ENCODE measurements around the gene SNED1.

SNED1 gene

DNA sequence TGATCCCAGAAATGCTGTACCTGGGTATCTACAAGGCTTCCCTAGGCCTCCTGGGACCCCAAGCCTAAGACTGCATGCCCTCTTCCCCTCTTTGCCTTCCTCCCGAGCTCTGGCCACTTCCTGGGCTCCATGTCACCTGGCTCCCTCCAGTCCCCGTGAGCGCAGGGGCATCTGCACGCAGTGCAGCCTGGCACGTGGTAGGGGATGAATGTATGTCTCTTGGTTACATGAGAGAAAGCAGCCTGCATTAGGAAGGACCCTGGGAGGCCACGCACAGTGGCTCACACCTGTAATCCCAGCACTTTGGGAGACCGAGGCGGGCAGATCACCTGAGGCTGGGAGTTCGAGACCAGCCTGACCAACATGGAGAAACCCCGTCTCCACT is 135.0 kb downstream of the SNED1 start:
- DNase-seq = no peak

DNA sequence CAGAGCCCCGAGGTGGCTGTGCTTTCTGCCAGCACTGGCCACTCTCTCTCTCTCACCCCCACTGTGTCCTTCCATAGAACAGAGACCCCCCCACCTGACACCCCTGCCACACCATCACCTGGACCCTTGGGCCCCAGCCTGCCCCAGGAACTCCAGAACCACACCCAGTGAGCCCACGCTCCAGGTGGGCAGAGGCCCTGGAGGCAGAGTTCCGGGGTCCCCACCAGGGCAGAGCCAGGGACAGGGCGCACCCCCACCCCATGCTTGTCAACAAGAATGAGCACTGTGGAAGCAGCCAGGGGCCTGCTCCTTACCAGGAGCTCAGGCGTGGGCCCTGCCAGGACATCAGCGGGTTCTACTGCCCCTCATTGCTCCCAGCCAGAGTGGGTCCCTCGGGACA is 136.3 kb downstream of the SNED1 start:
- DNase-seq = no peak

DNA sequence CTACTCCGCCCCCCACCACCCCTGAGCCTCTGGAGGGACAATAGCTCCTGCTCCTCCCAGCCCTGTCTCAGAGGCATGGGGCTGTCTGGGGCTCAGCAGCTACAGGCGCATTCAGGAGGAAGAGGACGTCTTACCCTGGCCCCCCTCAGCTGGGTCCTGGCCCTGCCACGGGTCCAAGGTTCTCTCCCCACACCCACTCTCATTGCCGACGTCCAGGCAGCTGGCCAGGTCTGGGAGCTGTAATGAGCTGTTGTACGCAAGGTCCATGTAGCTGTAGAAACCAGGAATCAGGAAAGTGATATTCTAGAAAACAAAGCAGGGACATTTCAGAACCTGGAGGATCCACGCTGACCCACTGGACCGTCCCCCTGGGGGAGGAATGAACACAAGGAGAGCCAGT is 137.3 kb downstream of the SNED1 start:
- no peak for DNase-seq

DNA sequence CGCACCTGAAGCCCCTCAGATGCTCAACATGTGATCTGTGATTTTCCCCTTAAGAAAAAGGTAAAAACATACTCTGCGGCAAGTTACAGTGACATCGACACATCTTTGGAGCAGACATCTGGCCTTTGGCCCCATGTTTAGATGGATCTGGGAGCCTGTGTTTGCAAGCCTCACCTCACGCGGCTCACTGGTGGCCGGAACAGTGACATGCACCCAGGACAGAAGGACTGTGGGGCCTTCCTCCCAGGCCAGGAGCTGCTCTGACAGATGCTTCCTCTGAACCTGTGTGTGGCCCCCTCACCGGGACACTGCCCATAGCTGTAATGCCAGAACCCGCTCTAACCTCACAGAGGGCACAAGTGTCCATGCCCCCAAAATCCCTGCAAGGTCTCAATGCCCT is 137.8 kb downstream of the SNED1 start:
- DNase-seq = no peak

DNA sequence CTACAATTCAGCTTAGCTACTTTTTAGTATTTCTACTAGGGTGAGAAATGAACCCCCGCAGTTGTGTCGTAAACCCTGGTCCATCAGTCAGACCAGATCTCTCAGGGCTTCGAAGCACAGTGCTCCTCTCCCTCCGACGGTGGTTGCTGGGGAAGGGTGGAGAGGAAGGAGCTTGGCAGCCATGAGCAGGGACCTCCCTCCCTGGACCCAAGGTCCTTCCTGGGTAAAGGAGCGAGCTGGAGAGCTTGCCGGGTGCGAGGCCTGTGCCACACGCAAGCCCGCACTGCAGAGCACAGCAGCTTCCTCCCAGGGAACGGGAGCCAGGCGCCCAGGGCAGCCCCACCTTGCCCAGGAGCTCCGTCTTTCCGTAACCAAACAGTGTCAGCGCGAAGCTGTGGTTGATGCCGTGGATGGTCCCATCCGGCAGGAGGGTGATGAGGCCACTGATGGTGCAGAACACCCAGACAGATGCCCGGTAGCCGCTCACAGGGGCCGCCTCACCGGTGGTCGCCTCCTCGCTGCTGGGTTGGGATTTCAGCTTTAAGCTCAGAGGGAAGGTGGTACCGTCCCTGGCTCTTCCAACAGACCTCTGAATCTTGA is 138.3 kb downstream of the SNED1 start:
- DNase-seq = no peak

DNA sequence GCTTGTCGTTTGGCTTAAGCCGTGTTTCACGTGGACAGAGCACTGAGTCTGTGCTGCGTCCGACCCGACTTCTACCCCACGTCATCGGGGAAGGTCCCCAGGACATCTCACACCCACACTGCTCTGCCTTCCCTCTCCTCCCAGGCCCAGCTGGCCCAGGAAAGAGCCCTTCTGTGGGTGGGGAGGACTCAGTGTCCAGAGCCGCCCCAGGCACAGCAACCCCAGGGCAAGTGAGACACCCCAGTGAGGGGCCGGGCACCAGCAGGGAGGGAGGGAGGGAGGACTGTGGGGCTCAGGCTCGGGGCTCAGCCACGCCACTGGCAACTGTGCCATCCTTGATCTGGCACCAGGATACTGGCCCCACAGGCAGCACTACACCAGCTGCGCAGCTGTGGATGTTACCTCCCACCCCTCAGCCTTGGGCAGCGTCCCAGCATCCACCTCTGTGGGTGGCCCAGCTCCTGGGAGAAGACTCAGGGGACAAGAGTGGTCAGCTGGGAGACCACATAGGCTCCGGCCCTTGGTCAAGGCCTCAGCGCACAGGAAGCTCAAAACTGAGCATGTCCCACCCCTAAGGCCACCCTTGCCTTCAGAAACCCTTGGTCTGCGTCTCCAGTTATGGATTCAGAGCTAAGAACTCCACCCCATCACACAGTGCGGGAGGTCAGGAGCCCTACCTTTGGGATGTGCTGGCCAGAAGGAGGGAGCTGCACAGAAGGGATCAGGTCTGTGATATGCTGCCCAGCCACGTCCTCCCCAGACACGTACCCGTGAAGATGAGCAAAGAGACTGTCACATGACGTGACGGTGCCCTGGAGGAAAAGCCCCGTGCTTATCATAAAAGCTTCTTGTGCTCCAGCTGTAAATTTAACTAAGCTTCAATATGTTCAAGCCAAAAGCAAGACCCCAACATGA is 139.1 kb downstream of the SNED1 start:
- no peak for DNase-seq

DNA sequence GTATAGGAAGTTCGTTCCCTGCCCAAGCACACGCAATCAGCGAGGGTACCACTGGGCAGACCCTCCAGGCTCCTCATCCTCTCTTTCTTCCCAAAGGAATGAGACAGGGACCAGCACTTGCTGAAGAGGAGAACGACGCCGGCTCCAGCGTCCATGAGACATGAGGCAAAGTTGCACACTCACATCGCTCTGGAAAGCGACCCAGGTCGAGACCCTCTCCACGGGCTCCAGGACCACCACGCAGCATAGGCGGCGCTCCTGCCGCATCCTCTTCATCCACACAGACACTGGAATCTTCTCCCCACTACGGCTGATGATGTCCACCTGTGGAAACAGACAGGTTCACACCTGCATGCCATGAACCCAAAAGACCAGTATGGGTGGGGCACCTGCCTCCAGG is 140.1 kb downstream of the SNED1 start:
- DNase-seq = no peak

DNA sequence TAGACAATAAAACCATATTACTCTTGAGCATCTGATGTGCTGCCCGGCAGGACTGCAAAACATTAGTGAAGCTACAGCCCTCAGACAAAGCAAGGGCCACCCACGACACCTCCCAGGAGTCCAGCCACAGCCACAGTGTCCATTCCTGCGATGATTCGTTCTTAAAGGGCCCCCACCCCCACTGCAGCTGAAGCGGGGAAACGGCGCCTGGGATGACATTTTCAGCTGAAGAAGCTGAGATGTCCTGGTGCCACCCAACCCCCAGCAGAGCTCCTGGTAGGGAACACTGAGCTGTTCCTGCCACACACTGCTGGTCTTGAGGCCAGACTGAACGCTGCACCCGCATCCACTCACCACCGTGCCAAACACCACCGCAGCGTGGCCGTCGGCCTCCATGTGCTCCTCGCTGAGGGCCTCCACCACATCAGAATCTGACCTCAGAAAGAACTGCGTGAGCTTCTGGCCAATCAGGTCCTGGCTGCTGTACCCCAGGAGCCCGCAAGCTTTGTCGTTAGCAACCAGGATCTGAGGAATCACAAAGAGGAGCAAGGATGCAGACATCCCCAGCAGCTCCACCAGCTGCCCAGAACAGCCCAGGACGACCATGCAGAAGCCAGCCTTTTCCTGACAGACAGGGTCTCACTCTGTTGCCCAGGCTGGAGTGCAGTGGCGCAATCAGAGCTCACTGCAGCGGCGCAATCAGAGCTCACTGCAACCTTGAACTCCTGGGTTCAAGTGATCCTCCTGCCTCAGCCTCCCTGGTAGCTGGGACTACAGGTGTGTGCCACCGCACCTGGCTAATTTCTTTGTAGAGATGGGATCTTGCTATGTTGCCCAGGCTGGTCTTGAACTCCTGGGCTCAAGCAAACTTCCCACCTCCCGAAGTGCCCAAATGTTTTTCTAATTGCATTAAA is 141.4 kb downstream of the SNED1 start:
- DNase-seq = no peak

DNA sequence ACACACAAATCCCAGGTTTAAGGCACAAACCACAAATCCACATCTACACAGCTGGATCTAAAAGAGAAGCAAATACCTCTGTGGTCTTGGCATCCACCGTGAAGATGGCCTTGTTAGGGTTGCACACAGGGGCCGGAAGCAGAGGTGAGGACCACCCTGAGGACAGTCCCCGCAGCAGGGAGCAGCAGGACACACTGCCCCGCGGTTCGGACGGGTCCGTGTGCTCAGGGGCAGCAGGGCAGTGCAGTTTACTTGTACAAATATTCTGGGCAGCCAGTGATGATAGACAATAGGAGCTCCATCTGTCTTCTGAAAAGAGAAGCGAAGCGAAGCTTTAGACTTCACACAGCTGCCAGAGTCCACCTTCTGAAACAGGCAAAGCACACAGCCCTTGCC is 142.0 kb downstream of the SNED1 start:
- DNase-seq = no peak

DNA sequence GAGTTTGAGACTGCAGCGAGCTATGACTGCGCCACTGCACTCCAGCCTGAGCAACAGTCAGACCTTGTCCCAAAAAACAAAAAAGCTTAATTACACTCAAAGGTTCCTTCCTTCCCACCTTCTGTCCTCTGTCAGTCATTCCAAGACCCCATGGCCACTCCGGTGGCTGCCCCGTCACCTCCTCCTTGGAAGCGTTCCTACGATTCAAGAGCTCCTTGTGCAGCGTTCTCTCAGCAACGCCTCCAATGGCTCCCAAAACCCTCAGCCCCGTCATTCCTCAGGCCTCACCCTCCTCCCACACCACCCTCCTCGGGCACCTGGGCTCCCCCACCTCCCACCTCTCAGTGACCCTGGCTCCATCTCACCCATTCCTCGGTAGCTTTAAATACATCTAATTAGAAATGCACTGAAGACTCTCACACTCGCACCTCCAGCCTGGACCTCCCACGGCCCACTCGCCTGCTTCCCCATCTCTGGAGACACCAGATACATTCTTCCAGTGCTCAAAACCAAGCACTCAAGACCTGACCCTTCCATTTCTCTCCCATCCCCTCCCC is 142.9 kb downstream of the SNED1 start:
- DNase-seq = no peak

DNA sequence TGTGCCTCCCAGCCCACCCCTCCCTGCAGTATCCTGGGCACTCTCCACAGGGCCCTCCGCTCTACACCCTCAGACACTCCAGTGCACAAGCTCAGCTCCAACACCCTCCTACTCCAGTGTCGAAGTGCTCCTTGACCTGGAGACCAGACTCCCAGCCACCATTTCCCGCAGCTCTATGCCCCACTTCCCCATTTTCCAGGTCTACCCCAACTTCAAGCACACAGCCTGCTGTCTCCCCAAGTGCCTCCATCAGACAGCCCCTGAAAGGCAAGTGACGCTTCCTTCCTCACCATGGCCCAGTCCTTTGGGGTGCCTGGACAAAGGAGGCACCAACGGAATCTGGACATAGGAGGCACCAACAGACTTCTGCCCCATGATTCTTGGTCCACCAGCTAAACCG is 143.6 kb downstream of the SNED1 start:
- no peak for DNase-seq

DNA sequence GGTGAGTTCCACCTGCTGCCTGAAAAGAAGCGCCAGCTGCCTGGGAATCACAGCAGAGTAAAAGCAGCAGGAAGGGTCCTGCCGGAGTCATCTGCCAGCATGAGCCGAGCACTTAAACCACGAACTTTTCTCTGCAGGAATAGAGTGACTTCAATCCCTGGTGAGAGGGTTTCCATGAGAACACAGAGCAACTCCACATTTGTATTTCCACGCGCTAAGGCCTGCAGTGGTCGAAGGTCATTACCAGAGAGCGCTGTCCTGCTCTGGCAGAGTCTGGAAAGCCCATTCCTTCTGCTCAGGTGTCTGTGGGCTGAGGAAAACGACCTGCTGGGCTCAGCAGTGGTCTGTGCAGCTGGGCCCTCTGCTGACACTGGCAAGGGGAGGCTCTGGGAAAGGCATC is 144.2 kb downstream of the SNED1 start:
- no peak for DNase-seq

All from NCI-H446 treated with DMSO at 0.1 percent for 48 hours (cell line).